H1 (cell line): ENCODE data around the gene KCTD7. TPM values are rescaled to one million over a fixed set of nuclear protein-coding genes. Genes with fewer than 3 reads are reported as not detected.

Source experiments
- CTCF ChIA-PET: fragments of 300-600 bp; sonication (Branson Sonifier 250); formaldehyde crosslinking; loops from one replicate; lab custom pipeline; 2021; ENCODE audit not compliant: partially characterized antibody; lab: Charles Lee
- POLR2A ChIA-PET: fragments of 300-600 bp; sonication (Branson Sonifier 250); formaldehyde crosslinking; loops from one replicate; lab custom pipeline; 2021; ENCODE audit warnings: inconsistent platforms; ENCODE audit not compliant: partially characterized antibody; lab: Charles Lee
- DNase-seq, 2 experiments: peaks; one replicate each; pipeline versions ENCODE4 v3.0.0 to v3.0.0-alpha.2; 2010 to 2022; ENCODE audit warnings: low spot score in 2 of 2, low read depth in 1 of 2, mixed read lengths in 1 of 2
- FAIRE-seq: peaks from 2 replicates; lab custom pipeline; 2011; peaks lifted over from hg19 to GRCh38; lab: Jason Lieb, UNC
- H2AFZ ChIP-seq: 2 replicates; pipeline ENCODE4 v1.8.1; 2012; ENCODE audit warnings: low read length, inconsistent platforms
- H2AK5ac ChIP-seq: 2 replicates; pipeline ENCODE4 v1.6.1; 2013; ENCODE audit warnings: low read depth, low read length
- H2BK120ac ChIP-seq: replicated peaks from 2 replicates; pipeline ENCODE3; 2013; ENCODE audit warnings: low read depth, low read length, inconsistent platforms
- H2BK12ac ChIP-seq: 2 replicates; pipeline ENCODE4 v1.6.1; 2013; ENCODE audit warnings: low read depth, low read length
- H2BK15ac ChIP-seq: 2 replicates; pipeline ENCODE4 v1.6.1; 2013; ENCODE audit warnings: low read length
- H2BK20ac ChIP-seq: 2 replicates; pipeline ENCODE4 v1.6.1; 2013; ENCODE audit warnings: low read length
- H2BK5ac ChIP-seq: 2 replicates; pipeline ENCODE4 v1.6.1; 2013; ENCODE audit warnings: low read depth, low read length
- H3K14ac ChIP-seq: 2 replicates; pipeline ENCODE4 v1.6.1; 2013; ENCODE audit warnings: inconsistent platforms; ENCODE audit not compliant: insufficient read length
- H3K18ac ChIP-seq: 2 replicates; pipeline ENCODE4 v1.6.1; 2013; ENCODE audit warnings: low read length; ENCODE audit errors: extremely low read depth
- H3K23ac ChIP-seq: 2 replicates; pipeline ENCODE4 v1.6.1; 2013; ENCODE audit warnings: inconsistent platforms; ENCODE audit not compliant: insufficient read length
- H3K23me2 ChIP-seq: 2 replicates; pipeline ENCODE4 v1.6.1; 2013; ENCODE audit warnings: low read depth, low read length
- H3K27ac ChIP-seq: 2 replicates; pipeline ENCODE4 v1.6.1; 2011; ENCODE audit warnings: low read depth, low read length, inconsistent platforms
- H3K27me3 ChIP-seq, 4 experiments: replicated peaks in 1 of 4; 1 replicate in 1 of 4; 2 replicates in 3 of 4; pipeline versions ENCODE4 v1.6.1 to v1.8.1; 2011 to 2013; ENCODE audit warnings: low read length in 3 of 4, mild to moderate bottlenecking in 3 of 4, inconsistent platforms in 2 of 4, mixed read lengths in 2 of 4, moderate library complexity in 1 of 4; ENCODE audit not compliant: control insufficient read depth in 3 of 4, insufficient read depth in 3 of 4; ENCODE audit errors: extremely low read depth in 1 of 4
- H3K36me3 ChIP-seq, 4 experiments: 2 replicates each; pipeline versions ENCODE4 v1.6.1 to v1.8.1; 2011 to 2013; ENCODE audit warnings: mild to moderate bottlenecking in 4 of 4, low read length in 3 of 4, moderate library complexity in 2 of 4, control low read depth in 1 of 4, inconsistent platforms in 1 of 4; ENCODE audit not compliant: insufficient read depth in 4 of 4, control insufficient read depth in 2 of 4
- H3K4ac ChIP-seq: replicated peaks from 2 replicates; pipeline ENCODE3; 2013; ENCODE audit warnings: low read length, low read depth, mixed read lengths, inconsistent platforms; ENCODE audit not compliant: insufficient read length
- H3K4me1 ChIP-seq, 4 experiments: replicated peaks in 1 of 4; 1 replicate in 1 of 4; 2 replicates in 3 of 4; pipeline versions ENCODE4 v1.6.1 to v1.8.1; 2011 to 2013; ENCODE audit warnings: low read length in 3 of 4, inconsistent platforms in 2 of 4, mixed read lengths in 1 of 4; ENCODE audit not compliant: insufficient read depth in 4 of 4, control insufficient read depth in 3 of 4
- H3K4me2 ChIP-seq, 2 experiments: 2 replicates each; pipeline versions ENCODE4 v1.6.1 to v1.8.1; 2011 to 2013; ENCODE audit warnings: low read depth in 2 of 2, low read length in 2 of 2, control low read depth in 1 of 2, inconsistent platforms in 1 of 2, mild to moderate bottlenecking in 1 of 2; ENCODE audit not compliant: insufficient read depth in 1 of 2
- H3K4me3 ChIP-seq, 4 experiments: fragments of 200-600, 300-600 bp in 1 of 4; sonication (generic), shearing (Covaris generic), sonication (Bioruptor Twin) in 1 of 4; 2 replicates each; pipeline versions ENCODE4 v1.5.1 to v1.8.1; 2011 to 2016; ENCODE audit warnings: low read length in 4 of 4, low read depth in 3 of 4, control low read depth in 2 of 4, inconsistent platforms in 2 of 4, mild to moderate bottlenecking in 2 of 4, mixed read lengths in 1 of 4, moderate library complexity in 1 of 4; ENCODE audit not compliant: insufficient read depth in 2 of 4; ENCODE audit errors: extremely low read depth in 1 of 4
- H3K56ac ChIP-seq: replicated peaks from 2 replicates; pipeline ENCODE3; 2013; ENCODE audit warnings: low read depth, mild to moderate bottlenecking, mixed read lengths, low read length, inconsistent platforms; ENCODE audit not compliant: insufficient read length
- H3K79me1 ChIP-seq: 2 replicates; pipeline ENCODE4 v1.6.1; 2013; ENCODE audit warnings: low read depth, low read length, control low read depth
- H3K79me2 ChIP-seq, 2 experiments: 2 replicates each; pipeline versions ENCODE4 v1.6.1 to v1.8.1; 2012 to 2013; ENCODE audit warnings: low read length in 2 of 2, mild to moderate bottlenecking in 2 of 2, inconsistent platforms in 1 of 2; ENCODE audit not compliant: insufficient read depth in 2 of 2, control insufficient read depth in 1 of 2
- H3K9ac ChIP-seq, 4 experiments: replicated peaks in 1 of 4; 1 replicate in 1 of 4; 2 replicates in 3 of 4; pipeline versions ENCODE4 v1.6.1 to v1.8.1; 2011 to 2013; ENCODE audit warnings: low read depth in 3 of 4, low read length in 3 of 4, control low read depth in 2 of 4, mild to moderate bottlenecking in 2 of 4, moderate library complexity in 2 of 4, inconsistent platforms in 1 of 4; ENCODE audit errors: extremely low read depth in 1 of 4
- H3K9me3 ChIP-seq, 2 experiments: 2 replicates each; pipeline versions ENCODE4 v1.6.1 to v1.8.1; 2012 to 2013; ENCODE audit warnings: mild to moderate bottlenecking in 2 of 2, moderate library complexity in 2 of 2, control low read depth in 1 of 2, inconsistent platforms in 1 of 2, low read depth in 1 of 2, low read length in 1 of 2, mixed read lengths in 1 of 2; ENCODE audit not compliant: insufficient read depth in 2 of 2
- H4K20me1 ChIP-seq, 2 experiments: replicated peaks in 1 of 2; 2 replicates each; pipeline versions ENCODE3 to v1.8.1; 2011 to 2013; ENCODE audit warnings: inconsistent platforms in 2 of 2, low read length in 2 of 2, mild to moderate bottlenecking in 1 of 2; ENCODE audit not compliant: insufficient read depth in 2 of 2, control insufficient read depth in 1 of 2
- H4K5ac ChIP-seq: 2 replicates; pipeline ENCODE4 v1.6.1; 2013; ENCODE audit warnings: low read length, low read depth, mixed read lengths, inconsistent platforms; ENCODE audit not compliant: insufficient read length
- H4K8ac ChIP-seq: 2 replicates; pipeline ENCODE4 v1.8.0; 2013; ENCODE audit warnings: mild to moderate bottlenecking, moderate library complexity, low read length, inconsistent platforms; ENCODE audit not compliant: insufficient read depth; ENCODE audit errors: extremely low read depth
- H4K91ac ChIP-seq: replicated peaks from 2 replicates; pipeline ENCODE3; 2013; ENCODE audit warnings: low read length, mixed read lengths, inconsistent platforms; ENCODE audit not compliant: insufficient read length
- ATF2 ChIP-seq: IDR thresholded peaks from 2 replicates; pipeline ENCODE4 v1.6.1; 2012; ENCODE audit warnings: low read length, inconsistent platforms
- BRCA1 ChIP-seq: IDR thresholded peaks from 2 replicates; pipeline ENCODE4 v1.6.1; 2012; ENCODE audit warnings: low read depth, low read length, improper control_type of control experiment
- CBX5 ChIP-seq: fragments of 300-800, 300-1000 bp; sonication (generic); IDR thresholded peaks from 2 replicates; pipeline ENCODE4 v1.7.1; 2016; ENCODE audit warnings: antibody characterized with exemption, low read length, low read depth
- CHD2 ChIP-seq: IDR thresholded peaks from 2 replicates; pipeline ENCODE4 v1.6.1; 2012; ENCODE audit warnings: low read length, improper control_type of control experiment
- CTBP2 ChIP-seq: IDR thresholded peaks from 2 replicates; pipeline ENCODE4 v1.7.0; 2011; ENCODE audit warnings: borderline replicate concordance, mild to moderate bottlenecking, moderate library complexity, mixed read lengths, low read length; ENCODE audit not compliant: insufficient read depth, insufficient read length
- JUN ChIP-seq: IDR thresholded peaks from 2 replicates; pipeline ENCODE4 v1.6.1; 2011; ENCODE audit warnings: low read depth, mild to moderate bottlenecking, improper control_type of control experiment, low read length
- RAD21 ChIP-seq, 2 experiments: IDR thresholded peaks in 1 of 2; conservative IDR thresholded peaks in 1 of 2; 2 replicates each; pipeline ENCODE4 v1.6.1; 2011; ENCODE audit warnings: low read depth in 2 of 2, low read length in 2 of 2, improper control_type of control experiment in 1 of 2, inconsistent platforms in 1 of 2, mild to moderate bottlenecking in 1 of 2, moderate library complexity in 1 of 2
- TEAD4 ChIP-seq: IDR thresholded peaks from 2 replicates; pipeline ENCODE4 v1.6.1; 2012; ENCODE audit warnings: low read depth, low read length, inconsistent platforms, mixed read lengths
- WGBS, 2 experiments: shearing (Covaris generic) in 1 of 2; methylation state at CpG; one replicate each; pipeline versions ENCODE4 v1.1.6 to v1.1.7; 2013 to 2015; ENCODE audit warnings: low lambda C conversion rate in 2 of 2, mixed read lengths in 2 of 2, inconsistent platforms in 1 of 2, low coverage in 1 of 2, missing lambda C conversion rate in 1 of 2; ENCODE audit not compliant: insufficient replicate concordance in 2 of 2, insufficient coverage in 1 of 2, insufficient read length in 1 of 2; ENCODE audit errors: extremely low coverage in 1 of 2, missing lambda C conversion rate in 1 of 2; 5-methylcytosine and 5-hydroxymethylcytosine counted together
- polyA plus RNA-seq, 7 experiments: library from polyadenylated mRNA; depleted of rRNA in 3 of 7; stranded (reverse) in 5 of 7; unstranded in 2 of 7; fragments of >200 nt in 5 of 7; fragments of 200-250 nt in 2 of 7; gene quantifications; 1 replicate in 5 of 7; 2 replicates in 1 of 7; 4 replicates in 1 of 7; pipeline versions ENCODE4 v1.2.1 to v1.2.3, GENCODE V29; 2011 to 2013; ENCODE audit warnings: missing spikeins in 2 of 7, mixed read lengths in 2 of 7
- total RNA-seq: library from RNA; stranded (reverse); fragmentation: NEBNext Ultra II Directional; extraction: Animal tissue kit (Norgen Biotek cat#: 25700); gene quantifications from 2 replicates; pipeline ENCODE4 v1.2.1, GENCODE V29; 2021

Gene KCTD7
- total and polyA plus RNA-seq, 2 of the 8 experiments (the other 6 are each of a cell fraction or from before 2014, with no cell fraction given): 8.6 to 11.9 TPM

GRCh38 chr7:66639773-66640172 is 11.1 kb downstream of the KCTD7 start:
- POLR2A ChIA-PET: interaction anchor here (1.1 to 1.7 kb wide), 2 partner anchors 11 to 98 kb away, joined by 3 to 4 read pairs; partner anchors contain the start of gene KCTD7
- H4K91ac ChIP-seq: no peak overlapping the region
- H3K9me3 ChIP-seq: no peaks in the 10 kb centered on the region
- H3K23me2 ChIP-seq: no peaks in the 10 kb centered on the region
- FAIRE-seq (no peak), DNase-seq (no peak)
- H3K4ac ChIP-seq: no peak overlapping the region
- no peak overlapping the region for H3K27ac ChIP-seq
- no peak overlapping the region for H4K5ac ChIP-seq
- no peak overlapping the region for H2AFZ ChIP-seq
- CTCF ChIA-PET: interaction anchor here (0.6 to 2.0 kb wide), 3 partner anchors 9 to 82 kb away, joined by 3 to 7 read pairs (median 4); no protein-coding TSS in a partner anchor
- H3K4me3 ChIP-seq: no peak overlapping the region
- no peak overlapping the region for H3K23ac ChIP-seq
- no peak overlapping the region for H2BK12ac ChIP-seq
- no peaks in the 10 kb centered on the region for H3K27me3 ChIP-seq
- H3K79me1 ChIP-seq: no peaks in the 10 kb centered on the region
- H4K8ac ChIP-seq: no peak overlapping the region
- H3K79me2 ChIP-seq: no peaks in the 10 kb centered on the region
- H2AK5ac ChIP-seq: no peak overlapping the region
- WGBS, 2 experiments: 95% methylated on average over 3 of the region's 3 CpGs; no CpG with 5 or more reads in 1 of the 2 experiments
- no peak overlapping the region for H2BK15ac ChIP-seq
- TF ChIP-seq JUN (no peak), RAD21 (IDR thresholded peaks at IDR 0.05 in 1 of 2, conservative IDR thresholded peaks at IDR 0.05 in 1 of 2; ENCODE audit: low read depth in 2 of 2, low read length in 2 of 2) (no peak), TEAD4 (no peak), ATF2 (no peak), CHD2 (no peak), BRCA1 (no peak), CTBP2 (no peak), CBX5 (no peak)
- H3K18ac ChIP-seq: no peak overlapping the region
- H3K9ac ChIP-seq: no peak overlapping the region
- no peak overlapping the region for H3K4me2 ChIP-seq
- H3K14ac ChIP-seq: no peak overlapping the region
- no peak overlapping the region for H3K56ac ChIP-seq
- H3K4me1 ChIP-seq: no peaks in the 10 kb centered on the region
- no peak overlapping the region for H2BK20ac ChIP-seq
- peaks cover 4 to 21% (median 11%) of the 10 kb centered on the region in 4 experiments; a peak in 7 of 8 replicates for H3K36me3 ChIP-seq
- no peaks in the 10 kb centered on the region for H4K20me1 ChIP-seq
- H2BK120ac ChIP-seq: no peak overlapping the region
- no peak overlapping the region for H2BK5ac ChIP-seq
